Kidney (tissue), 14 donors: ENCODE results near the gene FBF1. TPM values are rescaled to one million over a fixed set of nuclear protein-coding genes. Genes with fewer than 3 reads are reported as not detected.

ENCODE experiments used
- DNase-seq, 5 donors: peaks; one replicate each; pipeline ENCODE4 v3.0.0-alpha.2; 2013 to 2020
- FAIRE-seq: peaks from 2 replicates; lab custom pipeline; 2012; peaks lifted over from hg19 to GRCh38; lab: Jason Lieb, UNC
- H3K27ac ChIP-seq, 2 donors: one replicate each; pipeline ENCODE4 v1.7.0; 2013; ENCODE audit warnings: low read depth in 2 of 2, low read length in 2 of 2, inconsistent platforms in 1 of 2
- H3K27me3 ChIP-seq: one replicate; pipeline ENCODE4 v1.7.1; 2013; ENCODE audit warnings: low read length, inconsistent platforms; ENCODE audit not compliant: control insufficient read depth, insufficient read depth
- H3K36me3 ChIP-seq, 3 donors: one replicate each; pipeline versions ENCODE4 v1.7.0 to v1.7.1; 2013; ENCODE audit warnings: low read length in 3 of 3, control low read depth in 1 of 3, inconsistent platforms in 1 of 3; ENCODE audit not compliant: insufficient read depth in 3 of 3, control insufficient read depth in 2 of 3
- H3K4me1 ChIP-seq, 3 donors: one replicate each; pipeline versions ENCODE4 v1.7.0 to v1.7.1; 2013; ENCODE audit warnings: low read length in 3 of 3, inconsistent platforms in 1 of 3, low read depth in 1 of 3; ENCODE audit not compliant: control insufficient read depth in 2 of 3, insufficient read depth in 2 of 3
- H3K4me3 ChIP-seq, 3 donors: one replicate each; pipeline versions ENCODE4 v1.7.0 to v1.8.1; 2013; ENCODE audit warnings: low read length in 3 of 3, control low read depth in 1 of 3, inconsistent platforms in 1 of 3
- H3K9ac ChIP-seq, 3 donors: one replicate each; pipeline versions ENCODE4 v1.7.0 to v1.7.1; 2013; ENCODE audit warnings: low read length in 3 of 3, control low read depth in 1 of 3, inconsistent platforms in 1 of 3
- H3K9me3 ChIP-seq, 3 donors: one replicate each; pipeline versions ENCODE4 v1.7.0 to v1.7.1; 2013; ENCODE audit warnings: low read length in 3 of 3, control low read depth in 1 of 3, inconsistent platforms in 1 of 3; ENCODE audit not compliant: control insufficient read depth in 2 of 3, insufficient read depth in 1 of 3
- intact Hi-C: fragments of 100-400 bp; cut with DNase I; formaldehyde crosslinking; loops from one replicate; pipeline ENCODE4 v1.11.1; 2022
- polyA plus RNA-seq: library from polyadenylated mRNA; stranded (reverse); fragments of 350-450 nt; fragmentation: Illumina TruSeq; extraction: RNeasy Lipid Tissue Mini Kit (QIAGEN cat#74804); gene quantifications from one replicate; pipeline ENCODE4 v1.2.3, GENCODE V29; 2014; ENCODE audit warnings: low read depth, low replicate concordance; ENCODE audit not compliant: insufficient read depth
- total RNA-seq: library from RNA; stranded (reverse); fragmentation: NEBNext Ultra II Directional; extraction: Animal tissue kit (Norgen Biotek cat#: 25700); gene quantifications from one replicate; pipeline ENCODE4 v1.2.1, GENCODE V29; 2021
- TF ChIP-seq, protein P1 (sequence below): IDR thresholded peaks from 3 replicates; pipeline ENCODE4 v1.5.1; 2012; ENCODE audit warnings: mild to moderate bottlenecking, moderate library complexity, borderline replicate concordance; ENCODE audit not compliant: insufficient read depth; ENCODE audit errors: extremely low read depth
- donor health status: control.
- donor health status: control.
- donor health status: control.
- donor health status: control.
- donor health status: control.
- donor health status: DM: yes; HTN: yes; CAD: no.
- donor health status: Normal renal cell carcinoma (clear cell type).

FBF1 gene
- total and polyA plus RNA-seq, 2 donors from 2014 or later: 5.7 to 11.5 TPM

GRCh38 chr17:75875940-75876189 lies 65.0 kb downstream of the FBF1 start:
- Histone ChIP-seq H3K9me3 (no peaks in the 10 kb centered on the region), H3K4me1 (peaks cover 0 to 36% (median 27%) of the 10 kb centered on the region in 3 donors), H3K4me3 (peak overlapping the region in 1 of 3 donors; percentile 66), H3K27me3 (no peaks in the 10 kb centered on the region), H3K36me3 (peaks cover 0 to 7% (median 0%) of the 10 kb centered on the region in 3 donors), H3K9ac (peak overlapping the region in 1 of 3 donors; percentile 41), H3K27ac (peak overlapping the region; percentile 95 to 96)
- FAIRE-seq (no peak), DNase-seq (peak in 1 of 5 donors; percentile 97)
- intact Hi-C loops: no loop called here
- TF ChIP-seq, protein P1, sequence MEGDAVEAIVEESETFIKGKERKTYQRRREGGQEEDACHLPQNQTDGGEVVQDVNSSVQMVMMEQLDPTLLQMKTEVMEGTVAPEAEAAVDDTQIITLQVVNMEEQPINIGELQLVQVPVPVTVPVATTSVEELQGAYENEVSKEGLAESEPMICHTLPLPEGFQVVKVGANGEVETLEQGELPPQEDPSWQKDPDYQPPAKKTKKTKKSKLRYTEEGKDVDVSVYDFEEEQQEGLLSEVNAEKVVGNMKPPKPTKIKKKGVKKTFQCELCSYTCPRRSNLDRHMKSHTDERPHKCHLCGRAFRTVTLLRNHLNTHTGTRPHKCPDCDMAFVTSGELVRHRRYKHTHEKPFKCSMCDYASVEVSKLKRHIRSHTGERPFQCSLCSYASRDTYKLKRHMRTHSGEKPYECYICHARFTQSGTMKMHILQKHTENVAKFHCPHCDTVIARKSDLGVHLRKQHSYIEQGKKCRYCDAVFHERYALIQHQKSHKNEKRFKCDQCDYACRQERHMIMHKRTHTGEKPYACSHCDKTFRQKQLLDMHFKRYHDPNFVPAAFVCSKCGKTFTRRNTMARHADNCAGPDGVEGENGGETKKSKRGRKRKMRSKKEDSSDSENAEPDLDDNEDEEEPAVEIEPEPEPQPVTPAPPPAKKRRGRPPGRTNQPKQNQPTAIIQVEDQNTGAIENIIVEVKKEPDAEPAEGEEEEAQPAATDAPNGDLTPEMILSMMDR: no peak

GRCh38 chr17:75875182-75875939 lies 65.5 kb downstream of the FBF1 start:
- no peak for FAIRE-seq
- Histone ChIP-seq H3K4me1 (peaks cover 0 to 36% (median 27%) of the 10 kb centered on the region in 3 donors), H3K9ac (peak overlapping the region in 1 of 3 donors; percentile 41), H3K4me3 (peak overlapping the region in 1 of 3 donors; percentile 66), H3K36me3 (peaks cover 0 to 7% (median 0%) of the 10 kb centered on the region in 3 donors), H3K27me3 (no peaks in the 10 kb centered on the region), H3K9me3 (no peaks in the 10 kb centered on the region), H3K27ac (peak overlapping the region; percentile 95 to 96)
- intact Hi-C loops: no loop called here
- peak in 1 of 5 donors; percentile 61 for DNase-seq
- TF ChIP-seq, protein P1: no peak

DNA sequence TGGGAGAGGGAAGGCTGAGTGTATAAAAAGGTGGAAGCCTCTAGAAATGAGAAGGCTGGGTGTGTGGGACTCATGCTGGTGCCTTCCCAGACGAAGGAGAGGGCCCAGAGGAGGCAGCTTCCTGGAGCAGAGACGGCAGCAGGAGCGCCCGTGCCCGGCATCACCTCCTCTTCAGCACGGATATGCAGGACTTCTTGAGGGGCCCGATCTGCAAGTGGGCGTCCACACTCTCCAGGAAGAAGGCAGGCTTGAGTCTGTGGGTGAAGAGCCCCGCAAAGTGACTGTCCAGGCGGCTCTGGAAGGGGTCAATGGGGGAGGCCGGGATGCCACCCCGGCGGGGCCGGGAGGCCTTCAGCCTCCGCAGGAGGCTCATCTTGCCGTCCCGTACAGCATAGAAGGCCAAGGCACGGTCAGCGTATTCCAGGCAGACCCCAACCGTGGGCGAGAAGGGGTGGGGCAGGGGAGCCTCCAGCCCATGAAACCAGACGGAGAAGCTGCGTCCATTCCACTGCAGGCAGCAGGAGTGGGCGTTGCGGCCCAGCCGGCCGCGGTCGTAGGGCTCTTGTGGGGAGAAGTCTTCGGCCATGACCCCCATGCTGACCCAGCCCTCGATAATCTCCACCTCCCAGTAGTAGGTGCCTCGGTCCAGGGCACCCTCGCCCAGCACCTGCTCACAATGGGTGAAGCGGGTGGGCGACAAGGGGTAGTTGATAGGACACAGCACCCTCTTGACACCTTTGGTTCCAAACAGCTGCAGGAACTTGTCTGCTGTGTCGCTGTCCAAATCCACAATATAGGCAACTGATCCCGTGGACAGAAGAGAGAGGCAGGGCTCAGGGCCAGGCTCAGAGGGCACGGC lies 66.3 kb downstream of the FBF1 start:
- Histone ChIP-seq H3K4me1 (peaks cover 0 to 36% (median 27%) of the 10 kb centered on the region in 3 donors), H3K9ac (no peak overlapping the region), H3K27me3 (no peaks in the 10 kb centered on the region), H3K9me3 (no peaks in the 10 kb centered on the region), H3K27ac (peak overlapping the region in 1 of 2 donors; percentile 96), H3K4me3 (no peak overlapping the region), H3K36me3 (peaks cover 0 to 7% (median 0%) of the 10 kb centered on the region in 3 donors)
- DNase-seq: peak in 1 of 5 donors; percentile 44
- intact Hi-C loops: no loop called here
- FAIRE-seq: no peak
- TF ChIP-seq, protein P1: no peak
